ENCODE results near the gene KIF25.

Gene KIF25

DNA sequence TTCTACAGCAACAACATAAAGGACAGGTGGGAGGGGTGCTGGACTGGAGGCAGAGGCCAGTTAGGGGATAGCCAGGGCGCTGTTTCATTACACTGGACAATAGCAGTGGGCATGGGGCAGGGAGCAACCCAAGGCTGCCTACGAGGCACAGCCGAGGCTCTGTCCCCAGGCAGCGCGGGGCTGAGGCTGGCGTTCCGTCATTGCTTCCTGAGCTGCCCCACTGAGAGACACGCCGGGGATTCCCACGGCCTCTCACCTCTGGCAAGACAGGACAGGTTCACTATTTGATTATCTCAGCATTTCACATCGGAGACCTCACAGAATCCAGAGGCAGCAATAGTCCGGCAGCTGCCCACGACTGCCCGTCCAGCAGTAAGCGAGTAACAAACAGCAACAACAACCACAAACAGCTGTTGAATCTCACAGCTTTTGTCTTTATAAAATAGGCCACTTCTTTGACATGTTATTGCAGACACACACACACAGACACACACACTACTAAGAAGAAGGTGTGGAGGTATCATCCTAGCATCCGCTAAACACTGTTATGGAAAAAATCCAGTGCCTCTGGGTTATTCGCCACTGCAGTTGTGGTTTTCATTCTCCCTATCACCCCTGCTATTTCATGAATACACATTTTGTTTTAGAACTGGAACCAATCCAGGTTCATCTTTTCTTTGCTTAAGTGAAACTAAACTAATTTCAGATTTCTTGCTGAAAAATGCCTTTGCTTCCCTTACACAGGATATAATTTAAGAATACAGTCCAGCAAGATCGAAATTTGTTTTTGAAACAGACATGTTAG is 19.5 kb downstream of the KIF25 start:
- TF ChIP-seq CTCF (IDR thresholded peaks at IDR 0.05; ENCODE audit: low read depth, low read length, missing control alignments), result no peak
- DNase-seq (ENCODE audit: extremely low read depth, low read depth), result no peak
- no peak overlapping the region for H3K4me3 ChIP-seq (replicated peaks; ENCODE audit: low read depth, low read length)

GRCh38 chr6:168017629-168018028 is 20.2 kb downstream of the KIF25 start:
- H3K4me3 ChIP-seq (replicated peaks; ENCODE audit: low read depth, low read length), result no peak overlapping the region
- DNase-seq (ENCODE audit: extremely low read depth, low read depth), result no peak
- no peak for TF ChIP-seq CTCF (IDR thresholded peaks at IDR 0.05; ENCODE audit: low read depth, low read length, missing control alignments)

DNA sequence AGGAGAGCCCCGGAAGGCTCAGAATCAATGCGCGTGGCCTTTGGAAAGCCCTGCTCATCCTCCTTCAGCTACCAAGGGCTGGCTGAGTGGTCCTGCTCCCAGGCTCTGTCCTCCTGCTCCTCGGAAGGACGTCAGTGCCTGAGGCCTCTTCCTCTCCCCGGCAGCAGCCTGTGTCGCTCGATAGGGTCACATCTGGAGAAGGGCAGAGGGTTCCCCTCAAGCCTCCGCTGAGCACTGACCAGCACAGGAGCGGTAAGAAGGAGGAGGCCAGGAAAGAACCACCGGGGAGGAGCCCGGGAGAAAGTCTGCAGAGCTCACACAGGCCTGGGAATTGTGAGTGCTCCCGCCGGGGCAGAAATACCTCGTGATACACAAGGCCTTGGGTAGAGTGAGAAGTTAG is 21.2 kb downstream of the KIF25 start:
- no peak for TF ChIP-seq CTCF (IDR thresholded peaks at IDR 0.05; ENCODE audit: low read depth, low read length, missing control alignments)
- no peak for DNase-seq (ENCODE audit: extremely low read depth, low read depth)
- no peak overlapping the region for H3K4me3 ChIP-seq (replicated peaks; ENCODE audit: low read depth, low read length)

DNA sequence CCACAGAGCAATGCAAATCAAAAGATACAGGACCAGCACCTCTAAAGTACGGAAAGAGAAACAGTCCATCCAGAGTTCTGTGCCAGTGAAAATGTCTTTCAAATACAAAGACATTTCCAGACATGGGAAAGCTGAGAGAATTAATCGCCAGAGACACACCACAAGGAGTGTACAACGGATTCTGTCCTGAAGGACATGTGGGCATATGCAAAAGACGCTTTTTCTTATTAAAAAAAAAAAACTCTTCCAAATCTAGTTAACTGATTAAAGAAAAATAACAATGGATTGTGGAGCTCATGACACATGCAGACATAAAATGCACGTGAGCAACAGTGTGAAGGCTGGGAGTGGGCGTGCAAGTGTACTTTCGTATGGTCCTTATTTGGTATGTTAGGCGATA is 22.8 kb downstream of the KIF25 start:
- DNase-seq (ENCODE audit: extremely low read depth, low read depth), result no peak
- no peak for TF ChIP-seq CTCF (IDR thresholded peaks at IDR 0.05; ENCODE audit: low read depth, low read length, missing control alignments)
- no peak overlapping the region for H3K4me3 ChIP-seq (replicated peaks; ENCODE audit: low read depth, low read length)

GRCh38 chr6:168021581-168021980 is 24.1 kb downstream of the KIF25 start:
- TF ChIP-seq CTCF (IDR thresholded peaks at IDR 0.05; ENCODE audit: low read depth, low read length, missing control alignments), result no peak
- no peak for DNase-seq (ENCODE audit: extremely low read depth, low read depth)
- no peak overlapping the region for H3K4me3 ChIP-seq (replicated peaks; ENCODE audit: low read depth, low read length)

DNA sequence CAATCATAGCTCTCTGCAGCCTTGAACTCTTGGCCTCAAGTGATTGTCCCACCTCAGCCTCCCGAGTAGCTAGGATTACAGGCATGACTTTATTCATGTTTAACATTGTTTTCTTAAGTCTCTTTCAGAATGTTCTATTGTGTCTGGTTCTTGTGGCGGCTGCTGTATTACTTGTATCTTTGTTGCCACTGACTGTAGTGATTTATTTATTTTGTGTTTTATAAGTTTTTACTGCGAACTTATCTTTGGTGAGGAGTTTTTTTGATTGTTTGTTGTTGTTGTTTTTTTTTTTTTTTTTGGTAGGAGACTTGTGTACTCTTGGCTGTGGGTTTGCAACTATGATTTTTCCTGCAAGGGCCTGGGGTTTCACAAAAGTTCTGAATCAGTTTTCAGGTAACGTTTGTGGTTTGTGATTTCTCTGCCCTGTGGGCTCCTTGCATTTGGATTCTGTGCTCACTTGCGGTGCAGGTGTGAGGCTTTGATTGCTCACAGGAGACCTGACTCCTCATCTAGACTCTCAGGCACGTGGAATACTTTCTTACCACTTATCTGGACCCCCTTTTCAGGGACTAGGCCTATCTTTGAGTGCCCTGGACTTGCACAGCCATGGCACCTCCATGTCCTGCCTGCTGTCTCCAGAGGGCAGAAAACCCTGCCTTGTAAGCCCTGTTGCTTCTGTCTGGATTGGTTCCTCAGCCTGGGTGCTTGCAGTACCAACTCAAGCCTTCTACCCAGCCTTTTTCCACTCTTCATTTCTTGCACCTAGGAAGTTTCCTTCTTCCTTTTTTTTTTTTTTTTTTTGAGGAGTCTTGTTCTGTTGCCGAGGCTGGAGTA is 25.2 kb downstream of the KIF25 start:
- no peak for DNase-seq (ENCODE audit: extremely low read depth, low read depth)
- no peak overlapping the region for H3K4me3 ChIP-seq (replicated peaks; ENCODE audit: low read depth, low read length)
- no peak for TF ChIP-seq CTCF (IDR thresholded peaks at IDR 0.05; ENCODE audit: low read depth, low read length, missing control alignments)
